ENCODE data around the gene APRT.

The APRT gene, protein sequence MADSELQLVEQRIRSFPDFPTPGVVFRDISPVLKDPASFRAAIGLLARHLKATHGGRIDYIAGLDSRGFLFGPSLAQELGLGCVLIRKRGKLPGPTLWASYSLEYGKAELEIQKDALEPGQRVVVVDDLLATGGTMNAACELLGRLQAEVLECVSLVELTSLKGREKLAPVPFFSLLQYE

DNA sequence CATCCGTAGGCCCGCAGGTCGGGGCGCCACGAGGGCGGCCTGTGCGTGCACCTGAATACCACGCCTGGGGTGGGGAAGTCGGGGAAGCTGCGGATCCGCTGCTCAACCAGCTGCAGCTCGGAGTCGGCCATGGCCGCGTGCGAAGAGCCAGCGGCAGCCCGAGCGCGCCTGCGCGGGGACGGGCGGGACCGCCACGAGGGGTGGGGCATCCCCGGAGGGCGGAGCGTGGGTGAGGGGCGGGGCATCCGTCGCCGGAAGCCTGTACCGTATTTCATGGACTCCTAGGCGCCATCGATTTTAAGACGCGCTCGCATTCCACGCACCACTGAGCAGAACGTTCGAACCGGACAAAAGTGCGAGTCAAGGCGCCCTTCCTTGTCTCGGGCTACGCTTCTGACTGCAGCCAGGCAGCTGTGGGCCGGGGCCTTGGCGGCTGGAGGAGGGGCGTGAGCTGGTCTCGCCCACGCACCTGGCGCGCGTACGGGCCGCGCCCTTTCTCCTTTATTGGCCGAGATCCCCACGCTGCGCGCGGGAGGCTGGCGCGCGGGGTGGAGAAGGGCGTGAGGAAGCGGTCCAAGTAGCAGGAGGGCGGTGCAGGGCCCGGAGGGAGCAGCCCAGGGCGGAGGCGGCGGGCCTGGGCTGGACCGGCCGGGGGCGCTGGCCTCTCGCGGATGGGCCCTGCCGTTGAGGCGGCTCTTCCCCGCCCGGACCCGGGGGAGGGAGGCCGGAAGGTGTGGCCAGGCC lies at the start of gene APRT:
Gene APRT, minus strand, starts transcription at position 160 of the 744 bp plus-strand sequence. Its CDS starts 29 bp downstream, at position 131.
- DNase-seq, result peak; percentile 97

DNA sequence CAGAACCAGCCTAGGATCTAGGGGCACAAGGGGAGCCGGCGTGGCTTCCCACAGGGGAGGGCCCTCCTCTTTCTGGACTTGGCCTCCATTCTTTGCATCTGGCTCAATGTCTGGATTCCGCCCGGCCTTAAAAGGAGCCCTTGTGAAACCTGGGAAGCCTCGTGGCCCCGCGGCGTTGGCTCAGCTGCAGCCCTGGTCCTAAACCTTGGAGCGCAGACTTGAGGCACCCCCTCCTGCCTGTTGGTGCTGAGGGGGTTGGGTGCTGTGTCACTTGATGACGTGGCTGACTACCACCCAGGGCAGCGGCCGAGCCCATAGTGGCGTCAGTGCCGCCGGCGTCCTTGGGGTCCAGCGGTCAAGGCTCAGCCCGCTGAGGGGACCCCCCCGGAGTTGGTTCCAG lies 49.6 kb upstream of the APRT start:
- DNase-seq, result no peak

DNA sequence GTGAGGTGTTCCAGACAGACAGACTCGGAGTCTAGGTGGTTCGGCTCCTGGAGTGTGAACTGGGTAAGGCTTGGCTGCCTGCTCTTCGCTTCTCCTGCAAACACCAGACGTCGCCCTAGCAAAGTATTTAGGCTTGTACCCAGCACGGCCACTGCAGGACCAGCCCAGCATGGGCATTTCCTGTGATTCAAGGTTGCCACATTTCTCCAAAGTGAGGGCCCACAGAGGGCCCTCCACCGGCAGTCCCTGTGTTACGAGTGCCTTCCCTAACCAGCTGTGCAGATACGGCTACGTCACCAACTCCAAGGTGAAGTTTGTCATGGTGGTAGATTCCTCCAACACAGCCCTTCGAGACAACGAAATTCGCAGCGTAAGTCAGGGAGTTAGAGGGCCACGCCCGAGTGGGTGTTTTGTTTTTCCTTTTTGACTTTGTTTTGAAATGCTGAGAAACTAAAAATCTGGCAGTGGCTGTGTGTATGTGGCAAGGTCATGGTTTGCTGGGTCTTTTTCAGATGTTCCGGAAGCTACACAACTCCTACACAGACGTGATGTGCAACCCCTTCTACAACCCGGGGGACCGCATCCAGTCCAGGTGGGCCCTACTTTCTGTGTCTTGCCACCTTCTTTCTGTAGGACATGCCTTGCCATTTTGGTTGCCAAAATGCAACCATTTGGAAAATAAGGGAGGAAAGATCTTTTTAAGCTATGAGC lies 47.8 kb upstream of the APRT start:
- no peak for DNase-seq

DNA sequence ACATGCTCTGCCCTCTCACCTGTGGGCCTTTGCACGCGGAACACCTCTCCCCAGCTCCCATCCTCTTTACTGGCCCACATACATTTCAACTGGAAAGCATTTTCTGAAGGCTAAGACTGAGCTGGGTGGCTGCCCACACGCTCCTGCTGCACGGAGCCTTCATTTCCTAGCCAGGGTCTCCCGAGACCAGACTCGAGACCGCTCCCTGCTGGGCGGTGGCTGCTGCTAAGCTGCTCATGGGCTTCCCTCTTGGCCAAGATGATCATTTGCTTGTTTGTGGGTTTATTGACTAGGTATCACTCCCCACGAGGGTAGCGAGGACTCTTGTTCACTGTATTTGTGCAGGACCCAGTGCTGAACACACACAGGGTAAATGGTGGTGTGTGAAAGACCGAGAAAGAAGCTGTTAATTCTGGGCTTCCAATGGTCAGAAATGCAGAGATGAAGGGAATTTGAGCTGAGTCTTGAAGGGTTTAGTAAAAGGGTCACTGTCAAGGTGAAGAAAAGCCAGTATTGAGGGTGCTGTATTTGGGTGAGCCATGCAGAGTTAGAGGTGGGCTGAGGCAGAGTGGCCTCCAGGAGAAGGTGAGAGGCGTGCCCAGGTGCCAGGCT lies 46.1 kb upstream of the APRT start:
- DNase-seq, result peak; percentile 73

DNA sequence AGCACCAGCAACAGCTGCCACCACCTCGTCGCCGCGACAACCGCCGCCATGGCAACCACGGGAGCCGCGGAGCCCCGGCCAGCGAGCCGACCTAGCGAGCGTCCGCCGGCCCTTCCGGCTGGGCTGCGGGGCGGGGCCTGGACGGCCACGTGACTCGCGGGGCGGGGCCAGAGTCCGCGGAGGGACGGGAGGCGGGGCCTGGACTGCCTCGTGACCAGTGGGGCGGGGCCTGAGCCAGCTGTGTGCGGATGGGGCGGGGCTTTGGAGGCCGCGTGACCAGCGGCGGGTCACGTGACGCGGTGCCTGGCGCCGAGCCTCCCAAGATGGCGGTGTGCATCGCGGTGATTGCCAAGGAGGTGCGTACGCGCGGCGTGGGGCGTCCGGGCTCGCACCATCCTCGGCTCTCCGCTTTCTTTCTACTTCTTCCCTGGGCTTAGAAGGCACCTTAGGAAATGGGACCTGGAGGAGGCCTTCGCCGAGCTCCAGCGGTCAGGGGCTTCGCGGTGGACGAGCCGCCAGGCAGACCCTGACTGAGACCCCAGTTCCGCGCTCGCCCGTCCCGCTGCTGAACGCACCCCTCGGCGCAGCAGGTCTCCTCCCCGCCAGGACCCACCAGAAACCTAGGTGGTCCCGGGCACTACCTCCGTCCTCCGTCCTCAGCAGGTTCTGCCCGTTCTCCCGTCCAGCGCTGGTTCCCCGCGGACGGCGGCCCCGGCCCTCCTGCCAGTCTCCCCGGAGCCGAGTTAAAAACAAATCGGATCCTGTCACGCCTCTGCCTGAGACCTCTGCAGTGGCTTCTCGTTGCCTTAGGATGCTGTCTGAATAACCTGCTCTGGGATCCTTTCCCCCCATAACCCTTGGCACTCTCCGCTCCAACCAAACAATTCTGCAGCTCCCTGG lies 45.4 kb upstream of the APRT start, which contains the start of the genes GALNS and TRAPPC2L:
Gene GALNS, minus strand, starts transcription at position 120 of the 900 bp plus-strand sequence. Its CDS starts 70 bp downstream, at position 50.
Gene TRAPPC2L, plus strand, starts transcription at position 300 of the 900 bp plus-strand sequence. Its CDS starts 24 bp downstream, at position 324.
- DNase-seq, result peak; percentile 98

DNA sequence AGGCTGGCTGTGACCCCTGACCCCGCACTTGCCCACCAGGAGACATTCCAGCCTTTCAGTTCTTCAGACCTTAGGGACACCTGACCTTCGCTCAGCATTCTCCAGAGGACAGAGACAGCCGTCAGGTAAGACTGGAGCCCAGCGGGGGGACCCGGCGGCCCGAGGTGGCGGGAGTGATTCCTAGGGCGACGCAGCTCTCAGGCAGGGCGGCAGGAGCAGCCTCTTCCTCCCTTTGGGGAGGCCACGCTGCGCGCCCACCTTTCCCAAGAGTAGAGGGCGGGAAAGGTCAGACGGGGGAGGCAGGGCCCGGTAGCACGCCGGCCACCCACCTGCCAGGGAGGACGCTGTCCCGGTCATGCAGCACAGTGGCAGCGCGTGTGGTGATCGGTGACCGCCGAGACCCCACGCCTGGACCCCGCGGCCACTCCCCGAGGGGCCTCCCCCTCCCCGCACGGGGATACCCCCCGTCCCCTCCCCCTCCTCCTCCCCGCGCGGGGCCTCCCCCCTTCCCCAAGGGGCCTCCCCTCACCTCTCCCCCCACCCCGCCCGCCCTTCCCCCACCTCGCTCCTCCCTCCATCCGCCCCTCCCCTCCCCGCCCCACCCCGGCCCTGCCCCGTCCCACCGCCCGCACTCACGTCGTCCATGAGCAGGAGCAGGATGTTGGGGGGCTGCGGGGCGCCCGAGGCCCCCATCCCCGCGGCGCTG lies 44.5 kb upstream of the APRT start:
- no peak for DNase-seq

DNA sequence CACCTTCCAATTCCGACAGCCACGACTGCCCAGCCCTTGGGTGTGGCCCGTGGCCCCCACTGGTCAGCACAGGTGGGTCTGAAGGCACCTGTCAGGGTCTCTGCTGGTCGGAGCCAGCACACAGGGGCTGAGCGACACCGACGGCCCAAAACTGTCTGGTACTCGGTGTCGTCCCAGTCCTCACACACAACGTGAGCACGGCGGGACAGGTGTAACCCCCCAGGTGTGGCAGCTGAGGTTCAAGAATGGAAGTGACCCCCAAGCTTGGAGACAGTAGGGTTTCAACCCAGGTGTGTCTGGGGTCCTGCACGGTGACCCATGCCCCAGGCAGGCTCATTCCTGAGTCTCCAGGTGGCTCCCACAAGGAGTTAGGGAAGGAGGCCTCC lies 44.0 kb upstream of the APRT start:
- no peak for DNase-seq

DNA sequence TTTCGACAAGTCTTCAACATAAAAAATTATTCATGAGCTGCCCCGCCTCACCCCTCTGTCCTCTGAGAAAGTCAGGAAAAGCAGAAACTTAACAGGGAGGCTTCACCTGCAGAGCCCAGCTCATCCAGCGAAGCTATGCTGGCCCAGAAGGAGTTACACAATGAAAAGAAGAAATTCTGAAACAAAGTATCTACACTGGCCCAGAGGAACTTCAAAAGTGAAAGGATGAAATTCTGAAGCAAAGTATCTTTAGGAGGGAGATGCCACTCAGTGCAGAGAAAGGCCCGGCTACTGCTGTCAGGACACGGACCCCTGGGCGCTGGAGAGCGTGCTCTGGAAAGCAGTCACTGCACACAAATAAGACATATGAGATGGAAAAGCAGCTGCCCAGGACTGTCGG lies 43.4 kb upstream of the APRT start:
- DNase-seq, result no peak

DNA sequence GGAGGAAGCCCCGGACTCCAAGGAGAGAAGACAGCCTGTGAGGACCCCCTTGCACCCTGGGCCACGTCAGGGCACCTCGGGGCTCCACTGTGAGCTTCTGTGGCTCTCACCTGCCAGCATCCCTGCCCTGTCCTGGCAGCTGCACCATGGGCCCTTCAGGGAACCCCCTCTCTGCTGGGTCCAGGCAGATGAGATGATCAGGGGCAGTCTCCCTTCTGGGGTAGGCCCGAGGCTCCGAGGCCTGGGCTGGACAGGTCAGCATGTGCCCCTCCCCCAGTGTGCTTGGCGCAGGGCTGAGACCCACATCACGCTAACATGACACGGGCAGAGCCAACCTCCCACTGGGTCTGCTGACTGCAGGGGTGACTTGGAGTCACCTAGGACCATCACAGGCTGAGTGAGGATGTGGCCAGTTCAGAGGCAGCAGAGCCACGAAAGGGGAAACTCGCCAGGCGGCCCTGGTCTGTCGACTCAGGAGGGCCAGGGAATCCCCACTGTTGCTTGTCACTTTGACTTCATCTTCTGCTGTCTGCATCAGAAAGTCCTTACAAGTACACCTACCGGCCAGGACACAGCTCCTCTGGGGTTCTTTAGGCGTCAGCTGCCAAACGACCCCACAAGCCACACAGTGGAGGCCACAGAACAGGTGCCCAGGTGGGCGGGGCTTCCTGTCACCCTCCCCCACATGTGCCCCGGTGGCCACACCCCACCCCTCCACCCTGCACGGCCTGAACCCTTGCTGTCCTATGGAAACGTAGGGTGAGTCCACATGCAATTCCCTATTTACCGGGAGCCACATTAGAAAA lies 42.8 kb upstream of the APRT start:
- DNase-seq, result no peak

DNA sequence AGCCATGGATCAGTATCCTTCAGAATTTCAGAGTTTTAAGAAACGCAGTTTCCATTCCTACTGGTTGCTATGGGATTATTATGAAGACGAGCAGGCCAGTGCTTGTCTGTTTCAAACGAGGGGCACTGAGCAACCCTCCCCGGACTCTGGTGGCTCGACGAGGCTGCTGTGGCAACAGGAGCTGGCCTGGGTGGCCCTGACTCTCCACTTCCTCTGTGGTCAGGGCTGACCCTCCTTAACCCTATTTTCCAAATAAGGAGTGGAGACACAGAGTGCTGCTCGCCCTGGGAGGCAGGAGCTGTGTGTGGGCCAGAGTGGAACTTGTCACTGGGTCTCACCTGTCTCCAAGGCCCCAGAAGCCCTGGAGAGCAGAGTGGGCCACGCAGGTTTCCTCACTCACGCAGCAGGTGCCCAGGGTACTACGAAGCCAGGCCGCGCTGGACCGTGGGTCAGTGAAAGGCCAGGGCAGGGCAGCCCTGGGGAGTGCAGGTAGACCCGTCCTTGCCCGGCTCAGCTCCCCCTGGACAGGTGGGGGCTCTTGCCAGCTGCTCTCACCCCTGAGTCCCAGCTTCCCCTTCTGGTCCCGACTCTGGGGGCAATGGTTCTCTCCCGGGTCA lies 41.7 kb upstream of the APRT start:
- DNase-seq, result no peak

DNA sequence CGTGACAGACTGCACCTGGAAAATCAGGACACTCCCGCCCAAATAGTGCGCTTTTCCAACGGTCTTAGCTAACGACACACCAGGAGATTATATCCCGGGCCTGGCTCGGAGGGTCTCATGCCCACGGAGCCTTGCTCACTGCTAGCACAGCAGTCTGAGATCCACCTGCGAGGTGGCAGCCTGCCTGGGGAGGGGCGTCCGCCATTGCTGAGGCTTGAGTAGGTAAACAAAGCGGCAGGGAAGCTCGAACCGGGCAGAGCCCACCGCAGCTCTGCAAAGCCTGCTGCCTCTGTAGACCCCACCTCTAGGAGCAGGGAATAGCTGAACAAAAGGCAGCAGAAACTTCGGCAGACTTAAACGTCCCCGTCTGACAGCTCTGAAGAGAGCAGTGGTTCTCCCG lies 39.9 kb upstream of the APRT start:
- no peak for DNase-seq

DNA sequence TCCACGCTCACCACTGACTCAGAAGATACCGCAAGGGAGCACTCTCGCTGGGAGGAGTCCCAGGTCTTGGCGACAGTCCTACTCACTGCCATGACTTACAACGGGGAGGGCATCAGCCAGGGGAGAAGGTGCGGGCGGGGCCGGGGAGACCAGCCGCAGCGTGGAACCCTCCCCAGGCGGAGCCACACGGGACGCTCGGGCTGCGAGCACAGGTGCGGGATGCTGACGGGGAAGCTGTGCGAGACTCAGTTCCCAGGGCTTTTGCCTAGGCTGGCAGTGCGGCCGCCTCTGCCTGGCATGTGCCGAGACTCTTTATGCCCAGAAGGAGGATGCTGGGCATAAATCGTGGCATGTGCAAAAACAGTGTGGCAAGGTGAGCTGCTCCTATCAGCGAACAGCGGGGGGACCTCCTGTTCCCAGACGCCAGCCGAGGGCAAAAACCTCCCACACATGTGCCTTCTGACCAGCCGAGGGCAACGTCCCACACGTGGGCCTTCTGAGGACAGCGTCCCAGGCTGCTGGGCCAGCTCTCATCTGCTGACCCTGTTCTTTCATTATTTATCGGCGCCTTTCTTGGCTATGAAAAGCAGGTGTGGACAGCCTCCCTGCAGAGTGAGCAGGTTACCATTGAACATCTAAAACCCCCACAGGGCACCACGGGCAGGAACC lies 38.9 kb upstream of the APRT start:
- DNase-seq, result no peak

DNA sequence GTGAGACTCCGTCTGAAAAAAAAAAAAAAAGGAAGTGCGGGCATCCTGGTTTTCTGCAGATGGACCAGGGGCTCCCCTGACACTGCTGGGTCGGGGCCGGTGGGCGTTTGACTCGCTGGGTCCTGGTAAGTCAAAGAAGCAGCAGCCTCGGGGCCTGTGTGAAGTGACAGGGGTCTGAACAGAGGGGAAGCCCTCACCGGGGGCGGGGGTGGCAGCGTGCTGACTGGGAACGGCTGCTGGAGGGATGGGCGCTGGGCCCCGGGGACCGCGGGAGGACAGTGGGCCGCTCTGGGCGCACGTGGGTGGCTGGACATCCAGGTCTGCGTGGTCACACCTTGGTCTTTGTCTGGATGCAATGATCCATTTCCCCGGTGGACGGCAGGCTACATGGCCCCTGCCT lies 36.8 kb upstream of the APRT start:
- no peak for DNase-seq

DNA sequence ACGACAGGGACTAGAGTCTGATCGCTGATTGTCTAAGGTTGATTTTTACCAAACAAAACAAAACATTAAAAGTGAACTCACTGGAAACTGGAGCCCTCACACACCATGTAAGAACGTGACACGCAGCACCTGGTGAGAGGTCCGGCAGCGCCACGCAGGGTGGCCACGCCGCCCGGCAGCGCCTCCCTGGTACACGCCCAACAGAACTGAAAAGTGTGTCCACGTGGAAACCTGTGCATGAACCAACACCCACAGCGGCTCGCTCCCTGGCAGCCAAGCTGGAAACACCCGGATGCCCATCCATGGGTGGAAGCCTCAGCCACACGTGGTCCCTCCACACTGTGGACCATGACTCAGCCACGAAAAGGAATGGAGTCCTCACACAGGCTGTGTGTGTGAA lies 35.9 kb upstream of the APRT start:
- no peak for DNase-seq

DNA sequence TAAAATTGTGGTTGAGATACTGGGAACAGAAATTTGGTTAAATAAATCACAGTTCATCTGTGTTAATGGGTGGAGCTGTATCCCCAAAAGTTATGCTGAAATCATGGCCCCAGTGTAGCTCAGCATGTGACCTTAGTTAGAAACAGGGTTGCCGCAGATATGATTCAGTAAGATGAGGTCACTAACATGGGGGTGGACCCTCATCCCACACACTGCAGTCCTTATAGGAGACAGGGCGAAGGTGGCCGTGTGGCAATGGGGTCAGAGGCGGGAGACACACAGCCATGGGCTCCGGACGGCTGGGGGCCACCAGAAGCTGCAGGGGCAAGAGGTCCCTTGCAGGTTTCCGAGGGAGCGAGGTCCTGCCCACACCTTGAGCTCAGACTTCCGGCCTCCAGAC lies 34.4 kb upstream of the APRT start:
- no peak for DNase-seq

DNA sequence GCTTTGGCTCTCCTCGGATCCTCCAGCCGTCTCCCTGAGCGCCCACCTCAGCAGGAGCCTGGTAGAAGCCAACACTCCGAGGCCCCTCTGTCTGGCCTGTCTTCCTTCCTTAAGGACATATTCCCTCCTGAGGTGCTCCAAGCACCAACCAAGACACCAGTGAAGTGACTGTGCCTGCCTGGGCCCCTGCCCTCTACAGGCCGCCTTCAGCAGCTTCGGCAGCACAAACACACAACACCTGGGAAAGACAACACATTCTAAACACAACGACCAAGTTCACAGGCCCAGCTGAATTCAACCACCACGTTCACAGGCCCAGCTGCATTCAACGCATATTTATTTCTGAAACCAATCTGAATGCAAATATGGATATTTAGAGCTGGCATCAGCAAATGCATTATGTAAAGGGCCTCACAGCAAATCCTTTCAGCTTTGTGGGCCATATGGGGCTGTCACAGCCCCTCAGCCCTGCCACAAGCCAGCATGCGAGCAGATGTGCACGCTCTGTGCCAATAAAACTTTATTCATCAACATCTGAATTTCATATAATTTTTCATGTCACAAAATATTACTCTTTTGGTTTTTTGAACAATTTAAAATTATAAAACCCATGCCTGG lies 32.8 kb upstream of the APRT start:
- DNase-seq, result no peak

DNA sequence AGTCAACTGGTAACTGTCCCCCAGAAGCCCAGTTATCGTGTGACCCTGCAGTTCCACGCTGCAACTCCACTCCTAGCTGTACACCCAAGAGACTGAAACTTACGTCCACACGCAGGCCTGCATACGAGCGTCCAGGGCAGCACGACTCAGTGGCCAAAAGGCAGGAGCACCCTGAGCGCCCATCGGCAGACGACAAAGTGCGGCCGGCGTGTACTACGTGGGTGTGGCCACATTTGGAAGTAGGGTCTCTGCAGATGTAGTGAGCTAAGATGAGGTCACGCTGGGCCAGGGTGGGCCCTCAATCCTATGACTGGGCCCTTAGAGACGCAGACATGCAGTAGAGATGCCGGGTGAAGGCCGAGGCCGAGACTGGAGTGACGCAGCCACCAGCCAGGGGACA lies 31.5 kb upstream of the APRT start:
- DNase-seq, result no peak

DNA sequence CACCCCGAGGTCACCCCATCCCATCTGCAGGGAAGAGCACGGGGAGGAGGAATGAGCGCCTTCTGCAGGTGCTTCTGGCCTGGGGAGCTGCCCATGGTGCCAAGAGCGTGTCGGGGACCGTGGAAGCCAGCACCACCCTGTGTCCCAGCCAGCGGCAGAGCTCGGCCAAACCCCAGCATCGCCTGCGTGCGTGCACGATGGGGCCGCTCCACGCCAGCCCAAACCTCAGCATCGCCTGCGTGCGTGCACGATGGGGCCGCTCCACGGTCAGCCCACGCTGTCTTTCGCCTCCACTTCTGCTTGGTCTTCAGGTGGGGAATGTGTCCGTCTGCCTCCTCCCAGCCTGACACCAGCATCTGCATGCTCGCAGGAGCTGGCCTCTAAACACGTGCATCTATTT lies 31.1 kb upstream of the APRT start:
- no peak for DNase-seq

DNA sequence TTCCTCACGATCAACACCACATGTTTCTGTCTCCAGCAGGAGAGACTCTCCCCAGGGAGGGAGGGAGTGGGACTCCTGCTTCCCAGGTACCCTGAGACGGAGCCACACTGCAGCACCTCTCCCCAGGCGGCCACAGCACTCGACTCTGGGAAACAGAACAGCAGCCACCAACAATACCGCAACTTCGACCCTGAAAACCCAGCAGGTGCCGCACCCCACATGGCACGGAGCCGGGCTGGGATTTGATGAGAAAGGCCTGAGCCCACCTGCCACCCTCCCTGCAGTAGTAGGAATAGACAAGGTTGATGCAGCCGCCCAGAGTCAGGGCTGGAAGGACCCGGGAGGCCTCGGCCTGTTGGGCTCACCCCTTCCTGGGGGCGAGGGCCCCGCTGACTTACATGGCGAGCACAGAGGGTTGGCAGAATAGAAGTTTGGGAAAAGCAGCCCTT lies 30.6 kb upstream of the APRT start:
- DNase-seq, result no peak

Data from right hindlimb (tissue), 1 donor.